NT2/D1 (cell line): Measurements from ENCODE around the gene PFN4.
"Not testable (repeated sequence)": the region's sequence is repeated elsewhere in the genome, so short reads cannot be mapped to it uniquely, and the experiment has no call there.

Experiments used
- SUZ12 ChIP-seq: IDR thresholded peaks from 2 replicates; pipeline ENCODE4 v1.6.1; 2011; ENCODE audit not compliant: insufficient read length, insufficient read depth; ENCODE audit errors: extremely low read depth
- YY1 ChIP-seq: IDR thresholded peaks from 2 replicates; pipeline ENCODE4 v1.6.1; 2011; ENCODE audit not compliant: insufficient read length, insufficient read depth

- not testable (repeated sequence) for TF ChIP-seq SUZ12, YY1
These were observed 27.9 kb downstream of the PFN4 start for GRCh38 chr2:24095171-24095677.
